ENCODE data around the gene ZNF543. TPM values are rescaled to one million over a fixed set of nuclear protein-coding genes. Genes with fewer than 3 reads are reported as not detected.
A peak's percentile ranks its signal among the peaks of the same experiment; 100 is the strongest.
"Not testable (repeated sequence)": the region's sequence is repeated elsewhere in the genome, so short reads cannot be mapped to it uniquely, and the experiment has no call there.

Gene ZNF543
- total RNA-seq, 1 donor: 11.9 TPM

GRCh38 chr19:57363688-57364181, 43.5 kb downstream of the ZNF543 start:
- H4K20me1 ChIP-seq (ENCODE audit: insufficient read depth, low read length): no peaks in the 10 kb centered on the region
- H3K4me2 ChIP-seq (ENCODE audit: insufficient read depth, low read length): peak overlapping the region; percentile 89
- no peak for TF ChIP-seq CTCF (IDR thresholded peaks at IDR 0.05; ENCODE audit: extremely low read depth, low read depth, low read length)
- H3K4me1 ChIP-seq (ENCODE audit: insufficient read depth, low read length): peaks cover 8% of the 10 kb centered on the region
- peaks cover 20% of the 10 kb centered on the region for H3K79me2 ChIP-seq (ENCODE audit: insufficient read depth, low read length)
- H3K9me3 ChIP-seq (ENCODE audit: low read depth, low read length): peaks cover under 1% of the 10 kb centered on the region
- H3K36me3 ChIP-seq (ENCODE audit: insufficient read depth, low read length): peaks cover 7% of the 10 kb centered on the region
- H3K27me3 ChIP-seq (ENCODE audit: insufficient read depth, low read length): no peaks in the 10 kb centered on the region
- peak overlapping the region; percentile 76 for H3K4me3 ChIP-seq (ENCODE audit: insufficient read depth, low read length)
- peak overlapping the region; percentile 55 for H3K27ac ChIP-seq (ENCODE audit: low read depth, low read length)
- H2AFZ ChIP-seq (ENCODE audit: low read length): peak overlapping the region; percentile 73
- DNase-seq (ENCODE audit: insufficient read length, low spot score, missing footprints): peak; percentile 71

GRCh38 chr19:57366776-57367175, 46.5 kb downstream of the ZNF543 start:
- Histone ChIP-seq H3K27me3 (ENCODE audit: insufficient read depth, low read length) (no peaks in the 10 kb centered on the region), H2AFZ (ENCODE audit: low read length) (no peak overlapping the region), H3K4me2 (ENCODE audit: insufficient read depth, low read length) (no peak overlapping the region), H3K4me1 (ENCODE audit: insufficient read depth, low read length) (peaks cover 8% of the 10 kb centered on the region), H3K36me3 (ENCODE audit: insufficient read depth, low read length) (peaks cover 5% of the 10 kb centered on the region), H4K20me1 (ENCODE audit: insufficient read depth, low read length) (no peaks in the 10 kb centered on the region), H3K27ac (ENCODE audit: low read depth, low read length) (no peak overlapping the region), H3K4me3 (ENCODE audit: insufficient read depth, low read length) (no peak overlapping the region), H3K79me2 (ENCODE audit: insufficient read depth, low read length) (peaks cover 20% of the 10 kb centered on the region), H3K9me3 (ENCODE audit: low read depth, low read length) (no peaks in the 10 kb centered on the region)
- DNase-seq (ENCODE audit: insufficient read length, low spot score, missing footprints): no peak
- TF ChIP-seq CTCF (IDR thresholded peaks at IDR 0.05; ENCODE audit: extremely low read depth, low read depth, low read length): no peak

- no peak for DNase-seq (ENCODE audit: insufficient read length, low spot score, missing footprints)
- Histone ChIP-seq H3K9me3 (ENCODE audit: low read depth, low read length) (peaks cover 24% of the 10 kb centered on the region), H3K4me3 (ENCODE audit: insufficient read depth, low read length) (no peak overlapping the region), H3K4me2 (ENCODE audit: insufficient read depth, low read length) (no peak overlapping the region), H3K27ac (ENCODE audit: low read depth, low read length) (no peak overlapping the region), H3K4me1 (ENCODE audit: insufficient read depth, low read length) (no peaks in the 10 kb centered on the region), H3K36me3 (ENCODE audit: insufficient read depth, low read length) (peaks cover 48% of the 10 kb centered on the region), H2AFZ (ENCODE audit: low read length) (no peak overlapping the region), H3K27me3 (ENCODE audit: insufficient read depth, low read length) (no peaks in the 10 kb centered on the region), H4K20me1 (ENCODE audit: insufficient read depth, low read length) (no peaks in the 10 kb centered on the region), H3K79me2 (ENCODE audit: insufficient read depth, low read length) (no peaks in the 10 kb centered on the region)
- no peak for TF ChIP-seq CTCF (IDR thresholded peaks at IDR 0.05; ENCODE audit: extremely low read depth, low read depth, low read length)
Measured at GRCh38 chr19:57374179-57374578, 53.9 kb downstream of the ZNF543 start.

- H3K4me3 ChIP-seq (ENCODE audit: insufficient read depth, low read length): not testable (repeated sequence)
- H3K36me3 ChIP-seq (ENCODE audit: insufficient read depth, low read length): peaks cover 48% of the 10 kb centered on the region
Measured at GRCh38 chr19:57374647-57375046, 54.4 kb downstream of the ZNF543 start.

More at GRCh38 chr19:57374647-57375046, 54.4 kb downstream of the ZNF543 start:
- not testable (repeated sequence) for H3K4me2 ChIP-seq (ENCODE audit: insufficient read depth, low read length); H3K27ac ChIP-seq (ENCODE audit: low read depth, low read length); DNase-seq (ENCODE audit: insufficient read length, low spot score, missing footprints); H3K27me3 ChIP-seq (ENCODE audit: insufficient read depth, low read length); H4K20me1 ChIP-seq (ENCODE audit: insufficient read depth, low read length); H3K79me2 ChIP-seq (ENCODE audit: insufficient read depth, low read length); H3K4me1 ChIP-seq (ENCODE audit: insufficient read depth, low read length); H2AFZ ChIP-seq (ENCODE audit: low read length)
- H3K9me3 ChIP-seq (ENCODE audit: low read depth, low read length): peaks cover 29% of the 10 kb centered on the region

Data from osteoblast (primary cell).